CD8-positive, alpha-beta memory T cell (primary cell): ENCODE results near the gene BIRC7. TPM values are rescaled to one million over a fixed set of nuclear protein-coding genes. Genes with fewer than 3 reads are reported as not detected.
A peak's percentile ranks its signal among the peaks of the same experiment; 100 is the strongest.

Experiments
- CTCF ChIA-PET: fragments of 350-600 bp; sonication (Branson Sonifier 250); formaldehyde crosslinking; loops from one replicate; lab custom pipeline; 2021; ENCODE audit warnings: antibody characterized with exemption; lab: Charles Lee
- POLR2A ChIA-PET: fragments of 350-600 bp; sonication (Branson Sonifier 250); formaldehyde crosslinking; loops from one replicate; lab custom pipeline; 2021; ENCODE audit warnings: antibody characterized with exemption; lab: Charles Lee
- DNase-seq, 5 donors: peaks; one replicate each; pipeline versions ENCODE4 v3.0.0 to v3.0.0-alpha.2; 2020 to 2022; ENCODE audit warnings: mixed read lengths in 1 of 5
- H3K27ac ChIP-seq: one replicate; pipeline ENCODE4 v1.7.0; 2013; ENCODE audit warnings: low read depth, mild to moderate bottlenecking, low read length, moderate library complexity
- H3K27me3 ChIP-seq: 2 replicates; pipeline ENCODE4 v1.7.0; 2013; ENCODE audit warnings: low read length, mild to moderate bottlenecking; ENCODE audit not compliant: insufficient read depth, poor library complexity, severe bottlenecking
- H3K36me3 ChIP-seq: 2 replicates; pipeline ENCODE4 v1.7.0; 2013; ENCODE audit warnings: mild to moderate bottlenecking, low read length, moderate library complexity; ENCODE audit not compliant: insufficient read depth
- H3K4me1 ChIP-seq: 2 replicates; pipeline ENCODE4 v1.7.0; 2013; ENCODE audit warnings: mild to moderate bottlenecking, low read length, moderate library complexity; ENCODE audit not compliant: insufficient read depth
- H3K4me3 ChIP-seq: 2 replicates; pipeline ENCODE4 v1.7.0; 2013; ENCODE audit warnings: mild to moderate bottlenecking, low read length
- H3K9me3 ChIP-seq: 2 replicates; pipeline ENCODE4 v1.7.0; 2013; ENCODE audit warnings: mild to moderate bottlenecking, low read length
- H3K27ac Mint-ChIP-seq, 8 donors: one replicate each; pipeline ENCODE4 v1.8.0; 2020 to 2021; ENCODE audit warnings: mixed read lengths in 8 of 8, mild to moderate bottlenecking in 6 of 8, inconsistent platforms in 3 of 8, moderate library complexity in 3 of 8
- H3K27me3 Mint-ChIP-seq, 2 donors: one replicate each; pipeline ENCODE4 v1.8.0; 2020 to 2021; ENCODE audit warnings: mixed read lengths in 2 of 2, mild to moderate bottlenecking in 1 of 2, moderate library complexity in 1 of 2
- H3K36me3 Mint-ChIP-seq, 3 donors: one replicate each; pipeline ENCODE4 v1.8.0; 2020 to 2021; ENCODE audit warnings: mixed read lengths in 3 of 3, inconsistent platforms in 1 of 3, mild to moderate bottlenecking in 1 of 3
- H3K4me1 Mint-ChIP-seq, 3 donors: one replicate each; pipeline ENCODE4 v1.8.0; 2020 to 2021; ENCODE audit warnings: mixed read lengths in 3 of 3, inconsistent platforms in 1 of 3, mild to moderate bottlenecking in 1 of 3
- H3K4me3 Mint-ChIP-seq, 7 donors: one replicate each; pipeline ENCODE4 v1.8.0; 2020 to 2021; ENCODE audit warnings: mixed read lengths in 7 of 7, mild to moderate bottlenecking in 6 of 7, moderate library complexity in 4 of 7, inconsistent platforms in 2 of 7
- H3K9me3 Mint-ChIP-seq, 5 donors: one replicate each; pipeline ENCODE4 v1.8.0; 2020 to 2022; ENCODE audit warnings: mixed read lengths in 5 of 5, mild to moderate bottlenecking in 3 of 5, moderate library complexity in 2 of 5, inconsistent platforms in 1 of 5
- polyA plus RNA-seq: library from polyadenylated mRNA; unstranded; fragments of 300-500 nt; fragmentation: Illumina TruSeq; gene quantifications from one replicate; pipeline ENCODE4 v1.2.3, GENCODE V29; 2021
- total RNA-seq, 2 experiments: library from RNA; stranded (reverse); gene quantifications; one replicate each; pipeline ENCODE4 v1.2.3, GENCODE V29; 2021

BIRC7 gene
- total and polyA plus RNA-seq, 3 experiments from 2014 or later, result not detected

DNA sequence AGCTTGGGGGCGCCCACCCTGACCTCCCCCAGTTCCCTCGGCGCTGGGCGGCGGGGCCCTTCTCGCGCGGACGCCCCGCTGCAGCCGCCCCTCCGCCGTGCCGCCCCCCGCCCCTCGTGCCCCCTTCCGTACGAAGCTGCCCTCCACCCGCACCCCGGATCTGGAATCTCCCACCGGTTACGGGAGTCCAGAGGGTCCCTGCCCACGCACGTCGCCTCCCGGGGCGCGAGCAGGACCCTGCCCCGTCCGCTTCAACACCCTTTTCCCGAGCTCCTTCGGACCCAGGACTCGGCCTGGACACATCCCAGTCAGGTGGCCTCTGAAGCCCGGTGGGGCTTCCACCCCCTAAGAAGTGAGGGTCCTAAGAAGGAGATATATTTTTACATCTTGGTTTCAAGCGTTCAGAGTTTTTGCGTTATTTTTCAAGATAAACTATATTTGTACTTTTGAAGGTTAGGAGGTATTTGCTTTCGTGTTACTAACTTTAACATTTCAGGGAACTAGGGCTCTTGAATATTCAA is 37.4 kb downstream of the BIRC7 start:
- peak overlapping the region; percentile 66 to 93 (median 87) for H3K27ac Mint-ChIP-seq
- ChIA-PET CTCF (interaction anchor here (0.9 to 1.0 kb wide), 2 partner anchors 14 to 50 kb away, joined by 3 read pairs; no protein-coding TSS in a partner anchor), POLR2A (interaction anchor here (0.6 to 0.7 kb wide), 2 partner anchors 11 to 16 kb away, joined by 3 read pairs; no protein-coding TSS in a partner anchor)
- no peaks in the 10 kb centered on the region for H3K27me3 Mint-ChIP-seq
- H3K27ac ChIP-seq, result peak overlapping the region; percentile 79
- H3K4me1 Mint-ChIP-seq, result peaks cover 30 to 33% (median 33%) of the 10 kb centered on the region in 3 donors
- peak overlapping the region; percentile 84 to 98 (median 89) for H3K4me3 Mint-ChIP-seq
- H3K27me3 ChIP-seq, result no peaks in the 10 kb centered on the region
- no peaks in the 10 kb centered on the region for H3K9me3 ChIP-seq
- peaks cover 17% of the 10 kb centered on the region for H3K4me1 ChIP-seq
- H3K4me3 ChIP-seq, result peak overlapping the region; percentile 74
- no peaks in the 10 kb centered on the region for H3K9me3 Mint-ChIP-seq
- no peak for DNase-seq
- H3K36me3 Mint-ChIP-seq, result peaks cover 0 to 32% (median 0%) of the 10 kb centered on the region in 3 donors
- H3K36me3 ChIP-seq, result no peaks in the 10 kb centered on the region

DNA sequence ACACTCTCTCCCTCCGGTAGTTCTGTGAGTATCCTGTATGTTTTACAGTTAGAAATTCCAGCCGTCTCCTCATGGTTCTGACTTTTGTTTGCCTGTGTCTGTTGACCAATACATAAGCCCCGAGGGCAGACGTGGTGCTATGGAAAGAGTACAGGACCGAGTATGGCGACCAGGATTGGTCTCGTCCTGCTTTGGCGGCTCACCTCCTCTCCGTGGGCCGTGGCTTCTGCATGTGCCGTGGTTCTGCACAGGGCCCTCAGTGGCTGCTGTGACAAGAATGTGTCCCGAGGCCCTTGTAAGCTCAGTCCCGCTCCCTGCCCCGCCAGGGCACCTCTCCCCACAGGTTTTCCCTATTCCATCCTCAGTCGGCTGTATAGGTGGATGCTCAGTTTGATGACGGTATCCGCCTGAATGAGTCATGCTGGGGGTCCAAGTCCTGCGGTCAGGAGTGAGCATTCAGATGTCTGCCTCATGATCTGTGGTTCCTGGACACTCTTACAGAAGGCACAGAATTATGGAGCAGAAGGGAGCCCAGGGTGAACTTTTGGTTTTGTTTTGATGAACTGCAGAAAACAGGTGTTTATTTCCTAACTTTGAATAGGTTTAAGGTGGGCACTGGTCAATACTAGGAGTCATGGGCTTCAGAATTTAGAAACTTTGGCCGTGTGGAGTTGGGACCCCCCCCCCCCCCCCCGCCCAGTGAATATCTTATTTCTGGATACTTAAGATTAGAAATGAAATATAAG is 38.1 kb downstream of the BIRC7 start:
- Mint-ChIP-seq H3K27ac (peak overlapping the region; percentile 66 to 93 (median 87)), H3K36me3 (peaks cover 0 to 38% (median 0%) of the 10 kb centered on the region in 3 donors), H3K4me3 (peak overlapping the region; percentile 84 to 98 (median 89)), H3K27me3 (no peaks in the 10 kb centered on the region), H3K9me3 (no peaks in the 10 kb centered on the region), H3K4me1 (peaks cover 30 to 33% (median 33%) of the 10 kb centered on the region in 3 donors)
- ChIA-PET CTCF (interaction anchor here (0.9 kb wide), 1 partner anchor 50 kb away, joined by 3 read pairs; no protein-coding TSS in a partner anchor), POLR2A (no interaction called here)
- no peaks in the 10 kb centered on the region for H3K9me3 ChIP-seq
- H3K4me1 ChIP-seq, result peaks cover 17% of the 10 kb centered on the region
- no peaks in the 10 kb centered on the region for H3K27me3 ChIP-seq
- peaks cover 5% of the 10 kb centered on the region for H3K36me3 ChIP-seq
- no peak for DNase-seq
- H3K27ac ChIP-seq, result peak overlapping the region; percentile 79
- H3K4me3 ChIP-seq, result peak overlapping the region; percentile 74

DNA sequence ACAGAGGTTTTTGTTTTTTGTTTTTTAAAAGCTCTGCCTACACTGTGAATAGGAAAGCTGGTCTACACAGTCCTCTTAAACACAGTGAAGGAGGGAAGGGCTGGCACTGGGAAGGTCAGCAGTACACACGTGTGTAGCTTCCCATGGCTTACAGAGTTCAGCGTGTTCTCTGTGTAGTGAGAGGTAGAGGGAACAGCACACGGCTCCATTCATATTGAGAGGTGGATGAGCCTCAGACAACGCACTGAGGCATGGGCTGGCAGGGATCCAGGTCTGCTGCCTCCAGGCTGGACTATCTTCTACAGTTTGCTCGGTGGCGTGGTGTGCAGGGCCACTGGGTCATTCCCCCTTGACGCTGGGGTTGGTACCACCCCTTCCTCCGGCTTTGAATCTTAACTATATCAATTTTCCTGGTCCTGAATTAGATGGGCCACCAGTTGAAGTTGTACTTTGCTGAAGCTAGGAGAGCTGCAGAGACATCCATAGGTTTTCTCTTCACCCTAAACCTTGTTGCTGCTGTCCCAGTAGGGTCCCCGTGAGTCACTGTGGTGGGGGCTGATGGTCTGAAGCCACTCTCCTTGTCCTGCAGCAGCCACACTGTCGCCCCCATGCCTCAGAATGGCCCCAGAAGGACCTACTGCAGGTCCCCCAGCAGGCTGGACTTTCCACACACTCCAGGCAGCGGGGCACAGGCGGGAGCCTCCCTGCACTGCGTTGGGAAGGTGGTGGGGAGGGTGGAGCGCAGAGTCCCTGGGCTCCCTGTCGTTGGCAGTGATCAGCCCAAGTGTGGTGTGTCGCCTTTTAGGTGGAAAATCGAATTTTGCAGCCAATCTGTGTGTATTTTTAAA is 38.9 kb downstream of the BIRC7 start:
- CTCF ChIA-PET, result no interaction called here

DNA sequence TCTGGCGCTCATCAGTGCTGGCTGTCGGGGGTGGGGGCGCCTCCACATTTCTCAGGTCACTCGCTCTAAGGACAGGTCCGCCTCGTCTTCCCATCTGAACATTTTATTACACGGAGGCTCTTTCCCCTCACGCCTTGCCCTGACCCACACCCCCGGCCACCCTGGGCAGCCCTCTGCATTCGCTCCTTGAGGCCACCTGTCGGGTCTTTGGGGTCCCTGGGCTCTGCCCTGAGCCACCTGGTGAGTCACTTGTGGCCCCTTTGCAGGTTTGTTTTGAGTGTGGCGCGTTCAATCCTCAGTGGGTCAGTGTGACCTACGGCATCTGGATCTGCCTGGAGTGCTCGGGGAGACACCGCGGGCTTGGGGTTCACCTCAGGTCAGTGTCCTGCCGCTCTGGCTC is 40.1 kb downstream of the BIRC7 start:
- Mint-ChIP-seq H3K27ac (no peak overlapping the region), H3K4me3 (peak overlapping the region in 3 of 7 donors; percentile 28 to 87 (median 58)), H3K9me3 (no peaks in the 10 kb centered on the region), H3K4me1 (peaks cover 30% of the 10 kb centered on the region in 3 donors), H3K27me3 (no peaks in the 10 kb centered on the region), H3K36me3 (peaks cover 0 to 55% (median 2%) of the 10 kb centered on the region in 3 donors)
- Histone ChIP-seq H3K27ac (no peak overlapping the region), H3K27me3 (no peaks in the 10 kb centered on the region), H3K9me3 (no peaks in the 10 kb centered on the region), H3K36me3 (peaks cover 14% of the 10 kb centered on the region), H3K4me1 (peaks cover 17% of the 10 kb centered on the region), H3K4me3 (no peak overlapping the region)
- no peak for DNase-seq
- ChIA-PET CTCF (no interaction called here), POLR2A (no interaction called here)

More for the DNA sequence above, 38.9 kb downstream of the BIRC7 start:
- Histone ChIP-seq H3K4me3 (no peak overlapping the region), H3K27ac (no peak overlapping the region), H3K27me3 (no peaks in the 10 kb centered on the region), H3K4me1 (peaks cover 17% of the 10 kb centered on the region), H3K9me3 (no peaks in the 10 kb centered on the region), H3K36me3 (peaks cover 7% of the 10 kb centered on the region)
- Mint-ChIP-seq H3K27me3 (no peaks in the 10 kb centered on the region), H3K9me3 (no peaks in the 10 kb centered on the region), H3K4me3 (peak overlapping the region; percentile 39 to 87 (median 72)), H3K4me1 (peaks cover 30 to 33% (median 33%) of the 10 kb centered on the region in 3 donors), H3K27ac (peak overlapping the region in 6 of 8 donors; percentile 11 to 76 (median 42)), H3K36me3 (peaks cover 0 to 46% (median 0%) of the 10 kb centered on the region in 3 donors)
- POLR2A ChIA-PET, result no interaction called here
- DNase-seq, result no peak

DNA sequence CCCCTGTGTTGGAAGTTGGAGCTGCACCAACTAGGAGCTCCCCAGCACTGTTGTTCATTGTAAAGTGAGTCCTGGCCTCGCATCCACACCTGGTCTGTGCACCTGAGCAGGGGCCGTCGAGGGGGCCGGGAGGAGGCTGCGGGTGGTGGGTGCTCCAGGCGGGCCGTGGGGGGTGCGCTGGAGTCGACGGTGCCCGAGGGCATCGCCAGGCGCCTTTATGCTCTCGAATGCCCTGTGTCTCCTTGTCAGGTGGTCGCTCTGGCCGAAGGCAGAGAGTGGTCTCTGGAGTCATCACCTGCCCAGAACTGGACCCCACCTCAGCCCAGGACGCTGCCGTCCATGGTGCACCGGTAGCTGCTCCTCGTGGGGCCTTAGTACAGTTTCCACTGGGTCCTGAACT is 41.3 kb downstream of the BIRC7 start:
- CTCF ChIA-PET, result no interaction called here
- DNase-seq, result no peak
- Mint-ChIP-seq H3K9me3 (no peaks in the 10 kb centered on the region), H3K4me1 (peaks cover 21 to 25% (median 23%) of the 10 kb centered on the region in 3 donors), H3K27me3 (no peaks in the 10 kb centered on the region), H3K36me3 (peaks cover 0 to 61% (median 2%) of the 10 kb centered on the region in 3 donors), H3K27ac (no peak overlapping the region), H3K4me3 (peak overlapping the region in 1 of 7 donors; percentile 72)
- Histone ChIP-seq H3K9me3 (no peaks in the 10 kb centered on the region), H3K4me3 (no peak overlapping the region), H3K4me1 (peaks cover 17% of the 10 kb centered on the region), H3K36me3 (peaks cover 14% of the 10 kb centered on the region), H3K27me3 (no peaks in the 10 kb centered on the region), H3K27ac (no peak overlapping the region)
- POLR2A ChIA-PET, result no interaction called here

DNA sequence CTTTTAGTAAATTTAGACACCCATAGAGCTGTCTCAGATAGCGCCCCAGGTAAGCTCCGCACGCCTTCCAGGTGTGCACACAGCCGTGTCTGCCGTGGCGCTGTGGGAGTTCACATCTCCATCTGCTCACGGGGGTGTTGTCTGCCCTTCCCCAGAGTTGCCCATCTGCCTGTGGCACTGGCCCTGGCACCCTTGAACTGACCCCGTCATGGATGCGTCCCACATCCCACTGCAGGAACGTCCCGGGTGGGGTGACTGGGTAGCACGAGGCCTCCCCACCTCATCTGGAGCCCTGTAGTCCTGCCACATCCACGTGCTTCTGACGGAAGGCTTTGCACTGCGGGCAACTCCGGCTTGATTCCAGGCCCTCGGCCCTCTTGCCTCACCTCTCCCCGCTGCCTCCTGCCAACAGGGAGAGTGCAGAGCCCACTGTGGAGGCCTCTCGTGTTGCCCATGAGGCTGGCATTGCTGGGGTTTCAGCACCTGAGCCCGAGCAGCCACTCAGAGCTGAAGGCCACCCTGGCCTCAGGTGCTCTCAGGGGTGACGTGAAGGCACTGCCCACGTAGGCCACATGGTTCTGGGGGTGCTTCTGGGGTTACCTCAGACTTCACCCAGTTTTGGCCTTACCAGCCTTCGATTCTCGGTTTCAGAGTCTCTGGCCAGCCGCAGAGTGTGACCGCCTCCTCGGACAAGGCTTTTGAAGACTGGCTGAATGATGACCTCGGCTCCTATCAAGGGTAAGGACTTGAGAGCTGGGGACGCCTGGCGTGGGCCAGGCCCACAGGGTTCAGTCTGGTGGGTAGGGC is 42.0 kb downstream of the BIRC7 start:
- no peaks in the 10 kb centered on the region for H3K27me3 Mint-ChIP-seq
- Histone ChIP-seq H3K9me3 (no peaks in the 10 kb centered on the region), H3K27me3 (no peaks in the 10 kb centered on the region), H3K4me3 (no peak overlapping the region), H3K27ac (no peak overlapping the region), H3K4me1 (peaks cover 17% of the 10 kb centered on the region), H3K36me3 (peaks cover 14% of the 10 kb centered on the region)
- peaks cover 0 to 67% (median 2%) of the 10 kb centered on the region in 3 donors for H3K36me3 Mint-ChIP-seq
- CTCF ChIA-PET, result no interaction called here
- POLR2A ChIA-PET, result no interaction called here
- no peak for DNase-seq
- peaks cover 21 to 25% (median 22%) of the 10 kb centered on the region in 3 donors for H3K4me1 Mint-ChIP-seq
- peak overlapping the region in 1 of 7 donors; percentile 27 for H3K4me3 Mint-ChIP-seq
- H3K27ac Mint-ChIP-seq, result no peak overlapping the region
- no peaks in the 10 kb centered on the region for H3K9me3 Mint-ChIP-seq

DNA sequence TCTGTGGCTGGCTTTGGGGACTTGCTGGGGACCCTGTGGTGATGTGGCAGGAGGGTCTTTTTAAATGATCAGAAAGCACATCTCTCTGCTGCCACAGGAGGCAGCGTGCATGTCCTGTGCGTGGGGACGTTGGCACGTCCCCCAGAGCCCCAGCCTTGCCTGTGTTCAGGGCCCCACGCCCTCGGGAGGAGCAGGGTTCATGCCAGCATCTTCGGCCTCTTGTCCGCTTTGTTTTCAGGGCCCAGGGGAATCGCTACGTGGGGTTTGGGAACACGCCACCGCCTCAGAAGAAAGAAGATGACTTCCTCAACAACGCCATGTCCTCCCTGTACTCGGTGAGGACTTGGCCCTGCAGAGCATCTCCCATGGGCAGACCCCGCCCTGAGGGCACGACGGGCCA is 43.0 kb downstream of the BIRC7 start:
- CTCF ChIA-PET, result no interaction called here
- peaks cover 18 to 20% (median 19%) of the 10 kb centered on the region in 3 donors for H3K4me1 Mint-ChIP-seq
- no peak overlapping the region for H3K4me3 Mint-ChIP-seq
- no peak for DNase-seq
- no peaks in the 10 kb centered on the region for H3K9me3 Mint-ChIP-seq
- peaks cover 0 to 70% (median 2%) of the 10 kb centered on the region in 3 donors for H3K36me3 Mint-ChIP-seq
- no peaks in the 10 kb centered on the region for H3K27me3 Mint-ChIP-seq
- H3K27me3 ChIP-seq, result no peaks in the 10 kb centered on the region
- no peak overlapping the region for H3K4me3 ChIP-seq
- H3K27ac ChIP-seq, result no peak overlapping the region
- POLR2A ChIA-PET, result no interaction called here
- H3K9me3 ChIP-seq, result no peaks in the 10 kb centered on the region
- peaks cover 14% of the 10 kb centered on the region for H3K36me3 ChIP-seq
- peaks cover 14% of the 10 kb centered on the region for H3K4me1 ChIP-seq
- no peak overlapping the region for H3K27ac Mint-ChIP-seq
